Inflammatory macrophage (primary cell): ENCODE measurements around the gene VN1R2.
"Not testable (repeated sequence)": the region's sequence is repeated elsewhere in the genome, so short reads cannot be mapped to it uniquely, and the experiment has no call there.

Source experiments
- DNase-seq, 2 donors: peaks; one replicate each; pipeline ENCODE4 v3.0.0-alpha.2; 2020 to 2022
- total RNA-seq, 18 experiments: gene quantifications; one replicate each; lab custom pipeline; 2026; ENCODE audit warnings: mixed read lengths in 6 of 18, inconsistent platforms in 2 of 18; lab: John Stamatoyannopoulos, UW

VN1R2 gene, protein sequence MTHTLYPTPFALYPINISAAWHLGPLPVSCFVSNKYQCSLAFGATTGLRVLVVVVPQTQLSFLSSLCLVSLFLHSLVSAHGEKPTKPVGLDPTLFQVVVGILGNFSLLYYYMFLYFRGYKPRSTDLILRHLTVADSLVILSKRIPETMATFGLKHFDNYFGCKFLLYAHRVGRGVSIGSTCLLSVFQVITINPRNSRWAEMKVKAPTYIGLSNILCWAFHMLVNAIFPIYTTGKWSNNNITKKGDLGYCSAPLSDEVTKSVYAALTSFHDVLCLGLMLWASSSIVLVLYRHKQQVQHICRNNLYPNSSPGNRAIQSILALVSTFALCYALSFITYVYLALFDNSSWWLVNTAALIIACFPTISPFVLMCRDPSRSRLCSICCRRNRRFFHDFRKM
- total RNA-seq, result 0 to 0.07 (median 0) reads per million in 18 experiments

- DNase-seq, result not testable (repeated sequence)
Measured at GRCh38 chr19:53257715-53258342, at the start of gene VN1R2. TSS of gene VN1R2 (plus strand) at chr19:53258292. CDS start at chr19:53258376, 84 bp downstream.

DNA sequence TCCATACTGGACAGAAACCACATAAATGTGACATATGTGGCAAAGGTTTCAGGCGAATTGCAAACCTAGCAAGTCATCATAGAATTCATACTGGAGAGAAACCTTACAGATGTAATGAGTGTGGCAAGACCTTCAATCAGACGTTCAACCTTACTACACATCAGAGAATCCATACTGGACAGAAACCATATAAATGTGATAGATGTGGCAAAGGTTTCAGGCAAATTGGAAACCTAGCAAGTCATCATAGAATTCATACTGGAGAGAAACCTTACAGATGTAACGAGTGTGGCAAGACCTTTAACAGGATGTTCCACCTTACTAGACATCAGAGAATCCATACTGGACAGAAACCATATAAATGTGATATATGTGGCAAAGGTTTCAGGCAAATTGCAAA, 46.5 kb upstream of the VN1R2 start:
- not testable (repeated sequence) for DNase-seq

DNA sequence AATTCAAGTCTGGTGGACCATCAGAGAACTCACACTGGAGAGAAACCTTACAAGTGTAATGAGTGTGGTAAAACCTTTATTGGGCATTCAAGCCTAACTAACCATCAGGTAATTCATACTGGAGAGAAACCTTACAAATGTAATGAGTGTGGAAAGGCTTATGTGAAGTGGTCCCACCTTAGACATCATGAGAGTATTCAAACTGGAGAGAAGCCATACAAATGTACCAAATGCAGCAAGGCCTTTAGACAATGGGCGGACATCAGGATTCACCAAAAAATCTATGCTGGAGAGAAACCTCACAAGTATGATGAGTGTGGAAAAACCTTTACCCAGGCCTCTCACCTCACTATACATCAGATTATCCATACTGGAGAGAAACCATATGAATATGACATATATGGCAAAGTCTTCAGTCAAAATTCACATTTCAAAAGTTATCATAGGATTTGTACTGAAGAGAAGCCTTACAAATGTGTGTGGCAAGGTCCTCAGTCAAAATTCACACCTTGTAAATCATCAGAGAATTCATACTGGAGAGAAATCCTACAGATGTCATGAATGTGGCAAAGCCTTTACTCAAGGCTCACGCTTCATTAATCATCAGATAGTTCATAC, 45.3 kb upstream of the VN1R2 start:
- DNase-seq, result no peak

DNA sequence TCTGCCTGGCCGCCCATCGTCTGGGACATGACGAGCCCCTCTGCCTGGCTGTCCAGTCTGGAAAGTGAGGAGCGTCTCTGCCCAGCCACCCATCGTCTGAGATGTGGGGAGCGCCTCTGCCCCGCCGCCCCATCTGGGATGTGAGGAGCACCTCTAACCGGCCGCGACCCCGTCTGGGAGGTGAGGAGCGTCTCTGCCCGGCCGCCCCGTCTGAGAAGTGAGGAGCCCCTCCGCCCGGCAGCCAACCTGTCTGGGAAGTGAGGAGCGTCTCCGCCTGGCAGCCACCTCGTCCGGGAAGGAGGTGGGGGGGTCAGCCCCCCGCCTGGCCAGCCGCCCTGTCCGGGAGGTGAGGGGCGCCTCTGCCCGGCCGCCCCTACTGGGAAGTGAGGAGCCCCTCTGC, 35.4 kb upstream of the VN1R2 start:
- DNase-seq, result not testable (repeated sequence)

DNA sequence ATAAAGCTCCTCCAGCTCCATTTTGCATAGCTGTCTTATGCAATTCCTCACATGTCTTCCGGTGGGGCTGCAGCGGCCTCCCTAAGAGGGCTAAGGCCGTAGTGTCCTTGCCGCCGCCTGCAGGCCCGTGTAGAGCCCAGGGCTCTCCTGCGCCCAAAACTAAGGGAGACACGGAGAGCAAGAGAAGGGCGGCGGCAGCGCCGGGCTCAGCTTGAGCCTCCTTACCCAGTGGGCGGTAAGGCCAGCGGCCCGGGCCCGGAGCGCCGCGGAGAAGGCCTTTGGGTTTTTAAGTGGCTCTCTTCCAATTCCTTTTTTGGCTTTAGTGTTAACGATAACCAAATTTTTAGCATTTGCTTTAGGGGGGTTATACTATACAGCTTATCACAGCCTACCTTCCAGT, 33.5 kb upstream of the VN1R2 start:
- DNase-seq, result no peak

- DNase-seq, result no peak
Measured at GRCh38 chr19:53237114-53237777, 20.8 kb upstream of the VN1R2 start.

GRCh38 chr19:53246498-53246897, 11.6 kb upstream of the VN1R2 start:
- DNase-seq, result peak in 1 of 2 donors; percentile 4

DNA sequence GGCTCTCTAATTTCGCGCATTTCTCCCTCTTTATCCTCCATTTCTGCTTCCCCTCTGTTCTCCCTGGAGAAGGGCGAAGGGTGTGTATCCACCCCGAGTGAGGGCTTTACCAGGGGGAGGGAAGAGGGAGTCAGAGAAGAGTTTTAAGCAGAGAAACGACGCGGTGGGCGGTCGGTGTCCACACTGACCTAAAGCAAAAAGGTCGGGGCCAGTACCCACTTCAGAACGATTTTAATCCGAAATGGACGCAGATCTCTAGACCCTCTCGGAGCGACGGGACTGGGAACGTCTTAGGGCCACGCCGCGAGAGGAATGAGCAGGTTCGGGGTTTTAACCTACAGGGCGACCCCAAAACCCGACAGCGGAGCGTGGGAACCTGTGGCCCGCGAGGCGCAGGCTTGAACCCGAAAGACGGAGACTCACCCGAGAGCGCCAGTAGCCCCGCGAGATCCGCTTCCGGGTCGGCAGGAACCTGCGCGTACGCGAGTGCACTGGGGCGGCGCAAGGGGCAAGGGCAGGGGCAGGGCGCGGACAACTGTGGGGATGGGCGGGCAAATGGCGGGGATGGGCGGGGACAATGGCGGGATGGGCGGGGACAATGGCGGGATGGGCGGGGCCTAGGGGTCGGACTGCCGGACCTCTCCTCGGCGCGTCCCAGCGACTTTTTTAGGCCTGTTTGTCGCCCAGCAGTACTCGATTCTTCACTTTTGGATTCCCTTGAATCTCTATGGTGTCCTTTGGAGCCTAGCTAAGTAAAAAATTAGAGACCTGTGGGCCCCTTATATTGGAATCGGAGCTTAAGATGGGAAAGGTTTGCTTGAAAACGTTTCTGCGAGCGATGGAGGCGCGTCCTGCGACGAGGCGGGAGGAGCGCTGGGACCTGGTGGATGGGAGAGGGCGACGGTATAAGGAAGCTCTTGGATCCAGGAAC, 3.4 kb upstream of the VN1R2 start, which contains the start of gene ZNF677:
ZNF677 (minus strand) TSS at position 463 of the 931 bp plus-strand sequence. CDS start 3,323 bp downstream, outside the sequence.
- peak; percentile 83 to 91 for DNase-seq

DNA sequence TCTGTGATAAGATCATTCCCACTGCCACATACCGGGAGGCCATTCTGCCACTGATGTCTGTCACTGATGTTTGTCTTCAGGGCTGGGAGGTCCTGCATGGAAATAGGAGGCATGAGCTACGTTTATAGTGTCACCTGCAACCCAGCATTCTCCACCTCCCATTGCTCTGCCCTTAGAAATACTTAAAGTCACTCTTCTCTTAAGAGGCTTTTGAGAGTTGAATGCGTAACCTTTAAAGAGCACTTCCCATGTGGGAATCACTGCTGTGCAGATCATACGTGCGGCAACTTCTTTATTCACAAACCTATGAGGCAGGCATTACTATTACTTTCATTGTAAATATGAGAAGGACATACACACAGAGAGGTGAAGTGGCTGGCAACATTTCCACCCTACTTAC, 9.5 kb downstream of the VN1R2 start, which contains the start of gene VN1R4:
VN1R4 (minus strand) TSS at position 101 of the 400 bp plus-strand sequence; CDS start at position 43, 58 bp downstream.
- DNase-seq, result not testable (repeated sequence)

- DNase-seq, result not testable (repeated sequence)
Measured at GRCh38 chr19:53269861-53270260, 11.8 kb downstream of the VN1R2 start.

- DNase-seq, result no peak
Measured at GRCh38 chr19:53272044-53272443, 14.0 kb downstream of the VN1R2 start.

DNA sequence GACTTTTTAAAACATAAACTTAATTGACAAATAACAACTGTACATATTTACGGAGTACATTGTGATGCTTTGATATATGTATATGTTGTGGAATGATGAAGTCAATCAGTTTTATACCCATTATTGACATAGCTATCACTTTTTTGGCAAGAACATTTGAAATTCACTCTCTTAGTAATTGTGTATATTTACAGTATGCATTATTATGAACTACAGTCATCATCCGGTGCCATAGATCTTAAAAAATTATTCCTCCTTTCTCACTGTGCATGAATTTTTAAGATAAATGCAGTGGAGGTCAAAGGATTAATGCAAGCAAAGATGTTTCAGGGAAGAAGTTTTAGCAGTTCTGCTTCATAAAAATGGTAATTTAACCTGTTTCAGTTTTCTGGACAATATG, 17.4 kb downstream of the VN1R2 start:
- DNase-seq, result no peak

GRCh38 chr19:53281947-53282346, 23.9 kb downstream of the VN1R2 start:
- not testable (repeated sequence) for DNase-seq

DNA sequence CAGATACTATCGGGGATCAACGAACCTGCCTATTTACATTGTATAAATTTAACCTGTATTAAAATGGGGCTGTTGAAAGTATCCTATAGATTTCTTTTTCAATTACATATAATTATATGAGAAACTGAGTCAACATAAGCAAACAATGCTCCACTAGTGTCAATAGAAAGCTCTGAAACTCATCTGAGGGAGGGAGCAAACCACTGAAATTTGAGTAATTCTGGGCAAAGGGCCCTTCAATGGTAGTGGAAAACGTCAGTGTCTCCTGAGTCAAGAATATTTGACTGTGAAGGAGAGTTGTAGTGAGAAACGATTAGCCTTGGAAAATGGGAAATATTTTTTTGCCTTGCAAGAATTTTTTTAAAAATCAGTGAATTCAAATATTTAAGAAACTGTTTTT, 27.0 kb downstream of the VN1R2 start:
- no peak for DNase-seq

- no peak for DNase-seq
Measured at GRCh38 chr19:53290758-53291549, 32.9 kb downstream of the VN1R2 start.

GRCh38 chr19:53294786-53295441, 36.8 kb downstream of the VN1R2 start:
- no peak for DNase-seq

GRCh38 chr19:53301341-53301740, 43.2 kb downstream of the VN1R2 start:
- DNase-seq, result not testable (repeated sequence)

DNA sequence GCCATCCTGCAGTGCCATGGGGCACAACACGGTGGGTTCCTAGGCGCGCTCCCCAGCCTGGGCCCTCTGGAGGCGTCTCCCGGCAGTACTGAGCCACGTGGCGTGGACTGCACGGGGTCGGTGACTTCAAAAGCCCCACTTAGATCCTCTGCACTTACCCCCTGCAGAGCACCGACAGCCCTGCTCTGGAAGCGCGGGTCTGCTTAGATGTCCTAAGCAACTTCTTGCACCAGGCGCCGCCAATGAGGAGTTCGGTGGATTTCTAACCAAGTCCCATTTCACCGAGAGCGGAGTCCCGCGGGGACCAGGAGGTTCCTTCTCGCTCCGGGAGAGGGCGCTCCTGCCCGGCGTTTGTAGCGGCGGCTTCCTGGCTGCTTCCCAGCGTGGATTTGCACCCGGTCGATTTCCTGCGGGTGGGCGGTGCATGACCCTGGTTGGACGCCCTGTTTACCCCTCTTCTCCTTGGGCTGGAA, 50.3 kb downstream of the VN1R2 start:
- no peak for DNase-seq
